OCI-LY7 (cell line): ENCODE results near the gene IRF3. TPM values are rescaled to one million over a fixed set of nuclear protein-coding genes. Genes with fewer than 3 reads are reported as not detected.

Source experiments
- BruUV-seq: library from RNA; stranded (reverse); fragments of 400-500 nt; replicated peaks from 2 replicates; lab custom pipeline; 2021; lab: Mats Ljungman, UMichigan
- CTCF ChIA-PET: fragments of 300-600 bp; sonication (Branson Sonifier 250); formaldehyde crosslinking; loops from one replicate; lab custom pipeline; 2022; ENCODE audit warnings: antibody characterized with exemption; ENCODE audit not compliant: unreplicated experiment; lab: Charles Lee
- POLR2A ChIA-PET: fragments of 300-600 bp; sonication (Branson Sonifier 250); formaldehyde crosslinking; loops from one replicate; lab custom pipeline; 2022; ENCODE audit warnings: antibody characterized with exemption; lab: Charles Lee
- DNase-seq: peaks from one replicate; pipeline ENCODE4 v3.0.0-alpha.2; 2015; ENCODE audit warnings: low spot score
- H2AFZ ChIP-seq: fragments of 200-600 bp; sonication (generic), shearing (Covaris generic); 2 replicates; pipeline ENCODE4 v1.6.1; 2014; ENCODE audit warnings: mild to moderate bottlenecking, antibody characterized with exemption, low read length, moderate library complexity
- H3K27ac ChIP-seq: fragments of 200-600 bp; sonication (generic); 2 replicates; pipeline ENCODE4 v1.5.1; 2014; ENCODE audit warnings: mixed run types, low read depth, mild to moderate bottlenecking, moderate library complexity, low read length, inconsistent platforms; ENCODE audit not compliant: poor library complexity, severe bottlenecking
- H3K36me3 ChIP-seq: fragments of 200-600 bp; sonication (generic); 2 replicates; pipeline ENCODE4 v1.6.1; 2014; ENCODE audit warnings: mild to moderate bottlenecking, antibody characterized with exemption, low read length, moderate library complexity, mixed read lengths; ENCODE audit not compliant: insufficient read depth
- H3K4me1 ChIP-seq: fragments of 200-600 bp; sonication (generic); 2 replicates; pipeline ENCODE4 v1.5.1; 2014; ENCODE audit warnings: mild to moderate bottlenecking, low read length; ENCODE audit not compliant: insufficient read depth, poor library complexity, severe bottlenecking
- H3K4me2 ChIP-seq: fragments of 200-600 bp; sonication (generic); 2 replicates; pipeline ENCODE4 v1.6.1; 2014; ENCODE audit warnings: mild to moderate bottlenecking, low read length
- H3K4me3 ChIP-seq: fragments of 200-600 bp; sonication (generic); 2 replicates; pipeline ENCODE4 v1.5.1; 2014; ENCODE audit warnings: mild to moderate bottlenecking, low read depth, low read length; ENCODE audit not compliant: poor library complexity, severe bottlenecking
- H3K79me2 ChIP-seq: fragments of 200-600 bp; sonication (generic); 2 replicates; pipeline ENCODE4 v1.6.1; 2016; ENCODE audit warnings: low read depth, mild to moderate bottlenecking, low read length, moderate library complexity, mixed read lengths; ENCODE audit not compliant: insufficient read depth
- H3K9me2 ChIP-seq: fragments of 200-600 bp; sonication (generic); 2 replicates; pipeline ENCODE4 v1.6.1; 2016; ENCODE audit warnings: mild to moderate bottlenecking, low read length, mixed read lengths; ENCODE audit not compliant: insufficient read depth
- H3K9me3 ChIP-seq: fragments of 200-600 bp; sonication (generic); 2 replicates; pipeline ENCODE4 v1.6.1; 2014; ENCODE audit warnings: mild to moderate bottlenecking, mixed run types, low read length, mixed read lengths
- H4K20me1 ChIP-seq: fragments of 200-600 bp; sonication (generic); 2 replicates; pipeline ENCODE4 v1.6.1; 2014; ENCODE audit warnings: mild to moderate bottlenecking, antibody characterized with exemption, low read length, moderate library complexity, mixed read lengths; ENCODE audit not compliant: insufficient read depth
- CTCF ChIP-seq: fragments of 200-600 bp; sonication (generic); conservative IDR thresholded peaks from 2 replicates; pipeline ENCODE4 v1.5.1; 2014; ENCODE audit warnings: mild to moderate bottlenecking, antibody characterized with exemption, low read length, moderate library complexity, mixed read lengths
- EZH2phosphoT487 ChIP-seq: fragments of 200-600 bp; sonication (generic); IDR thresholded peaks from 2 replicates; pipeline ENCODE4 v1.6.1; 2018; ENCODE audit warnings: low read depth, borderline replicate concordance, mild to moderate bottlenecking, mixed run types, antibody characterized with exemption, low read length, moderate library complexity, mixed read lengths
- intact Hi-C: fragments of 100-400 bp; cut with micrococcal nuclease; formaldehyde crosslinking; loops from one replicate; pipeline ENCODE4 v1.10.0; 2022; ENCODE audit not compliant: unreplicated experiment
- total RNA-seq, 2 experiments: library from RNA; depleted of rRNA in 1 of 2; stranded (reverse); fragments of >200 nt in 1 of 2; shearing (Covaris generic) in 1 of 2; gene quantifications; 2 replicates each; pipeline ENCODE4 v1.2.3, GENCODE V29; 2014 to 2022

Gene IRF3
- total RNA-seq, 2 experiments from 2014 or later = 96.6 to 116 TPM

- no TSS peak for BruUV-seq
- Histone ChIP-seq H2AFZ (no peak overlapping the region), H3K36me3 (peaks cover 78% of the 10 kb centered on the region)
These were observed 12.8 kb downstream of the IRF3 start for GRCh38 chr19:49652551-49653465.

GRCh38 chr19:49651820-49652550 lies 13.7 kb downstream of the IRF3 start:
- Histone ChIP-seq H4K20me1 (no peaks in the 10 kb centered on the region), H3K9me3 (no peaks in the 10 kb centered on the region), H2AFZ (no peak overlapping the region), H3K4me1 (no peaks in the 10 kb centered on the region), H3K27ac (no peak overlapping the region), H3K79me2 (no peaks in the 10 kb centered on the region), H3K9me2 (no peaks in the 10 kb centered on the region), H3K36me3 (peaks cover 81% of the 10 kb centered on the region), H3K4me3 (no peak overlapping the region), H3K4me2 (no peak overlapping the region)
- no TSS peak for BruUV-seq
- intact Hi-C loops = no loop called here
- ChIA-PET POLR2A (no interaction called here), CTCF (no interaction called here)
- no peak for DNase-seq
- TF ChIP-seq EZH2phosphoT487 (no peak), CTCF (no peak)

More at GRCh38 chr19:49652551-49653465, 12.8 kb downstream of the IRF3 start:
- no peak for DNase-seq
- intact Hi-C loops = no loop called here
- Histone ChIP-seq H3K4me1 (no peaks in the 10 kb centered on the region), H3K79me2 (no peaks in the 10 kb centered on the region), H4K20me1 (no peaks in the 10 kb centered on the region), H3K27ac (no peak overlapping the region), H3K9me2 (no peaks in the 10 kb centered on the region), H3K9me3 (no peaks in the 10 kb centered on the region), H3K4me2 (no peak overlapping the region), H3K4me3 (no peak overlapping the region)
- ChIA-PET CTCF (no interaction called here), POLR2A (no interaction called here)
- TF ChIP-seq EZH2phosphoT487 = no peak
- no peak for TF ChIP-seq CTCF
